GM21723 (cell line): ENCODE results near the gene EHD2.
"Not testable (repeated sequence)": the region's sequence is repeated elsewhere in the genome, so short reads cannot be mapped to it uniquely, and the experiment has no call there.

Source experiments
- ATAC-seq: cut with Tn5 transposase; IDR thresholded peaks from one replicate; pipeline ENCODE4 v1.9.1; 2021; ENCODE audit warnings: mild to moderate bottlenecking, moderate library complexity; ENCODE audit not compliant: unreplicated experiment

The EHD2 gene

DNA sequence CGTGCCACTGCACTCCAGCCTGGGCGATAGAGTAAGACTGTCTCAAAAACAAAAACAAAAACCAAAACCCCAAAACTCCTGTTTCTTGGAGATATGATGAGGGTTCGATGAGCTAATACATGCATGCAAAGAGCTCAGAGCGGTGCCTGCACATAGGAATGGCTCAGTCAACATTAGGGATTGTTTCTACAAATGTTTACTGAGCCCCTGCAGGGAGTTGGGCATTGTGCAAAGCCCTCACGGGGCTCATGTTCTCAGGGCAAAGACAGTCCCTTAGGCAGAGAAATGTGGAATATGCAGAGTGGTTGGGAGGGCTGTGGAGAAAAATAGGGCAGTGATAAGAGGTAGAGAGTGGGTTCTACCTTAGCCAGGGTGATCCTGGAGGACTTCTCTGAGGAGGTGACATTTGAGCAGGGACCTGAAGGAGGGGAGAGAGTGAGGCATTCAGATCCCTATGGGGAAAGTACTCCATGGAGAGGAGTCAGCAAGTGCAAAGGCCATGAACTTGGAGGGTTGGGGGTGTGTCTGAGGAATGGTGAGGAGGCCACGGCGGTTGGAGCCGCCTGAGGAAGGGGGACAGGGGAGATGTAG, 1.5 kb upstream of the EHD2 start:
- ATAC-seq: no peak

DNA sequence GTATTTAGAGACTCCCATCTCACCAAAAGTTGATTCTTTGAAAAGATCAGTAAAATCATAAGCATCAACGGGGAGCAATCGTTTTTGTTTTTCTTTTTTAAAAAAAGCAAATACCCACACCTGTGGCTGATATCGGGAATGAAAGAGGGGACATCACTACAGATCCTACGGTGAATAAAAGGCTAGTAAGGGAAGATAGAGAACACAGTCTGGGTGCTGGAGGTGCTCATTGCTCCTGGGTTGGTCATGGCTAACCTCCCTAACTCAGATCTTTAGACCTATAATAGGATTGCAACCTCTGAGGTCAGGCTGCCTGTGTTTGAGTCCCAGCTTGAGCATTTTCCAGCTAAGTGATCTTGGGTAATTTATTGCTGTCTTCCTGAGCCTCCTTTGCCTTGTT, 1.1 kb downstream of the EHD2 start:
- ATAC-seq: no peak

DNA sequence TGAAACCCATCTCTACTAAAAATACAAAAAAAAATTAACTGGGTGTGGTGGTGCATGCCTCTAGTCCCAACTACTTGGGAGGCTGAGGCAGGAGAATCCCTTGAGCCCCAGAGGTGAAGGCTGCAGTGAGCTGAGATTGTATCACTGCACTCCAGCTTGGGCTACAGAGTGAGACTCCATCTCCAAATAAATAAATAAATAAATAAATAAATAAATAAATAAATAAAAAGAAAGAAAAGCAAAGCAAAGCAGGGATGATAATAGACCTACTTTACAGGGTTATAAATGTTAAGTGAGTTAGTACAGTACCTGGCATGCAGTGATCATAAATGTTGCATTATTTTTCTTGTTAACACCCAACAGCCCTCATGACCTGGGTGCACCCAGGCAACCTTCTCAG, 1.6 kb downstream of the EHD2 start:
- not testable (repeated sequence) for ATAC-seq

DNA sequence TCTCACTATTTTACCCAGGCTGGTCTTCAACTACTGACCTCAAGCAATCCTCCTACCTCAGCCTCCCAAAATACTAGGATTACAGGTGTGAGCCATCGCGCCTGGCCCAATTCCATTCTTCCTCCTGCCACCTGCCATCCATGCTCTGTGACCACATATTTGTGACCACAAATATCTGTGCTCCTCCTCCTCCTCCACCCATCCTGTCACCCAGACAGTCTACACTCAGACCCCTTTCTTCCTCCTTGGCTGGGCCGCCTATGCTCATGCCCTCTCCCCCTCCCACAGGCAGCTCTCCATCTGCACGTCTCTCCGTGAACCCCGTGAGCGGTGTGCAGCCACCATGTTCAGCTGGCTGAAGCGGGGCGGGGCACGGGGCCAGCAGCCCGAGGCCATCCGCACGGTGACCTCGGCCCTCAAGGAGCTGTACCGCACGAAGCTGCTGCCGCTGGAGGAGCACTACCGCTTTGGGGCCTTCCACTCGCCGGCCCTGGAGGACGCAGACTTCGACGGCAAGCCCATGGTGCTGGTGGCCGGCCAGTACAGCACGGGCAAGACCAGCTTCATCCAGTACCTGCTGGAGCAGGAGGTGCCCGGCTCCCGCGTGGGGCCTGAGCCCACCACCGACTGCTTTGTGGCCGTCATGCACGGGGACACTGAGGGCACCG, 3.2 kb downstream of the EHD2 start:
- no peak for ATAC-seq

DNA sequence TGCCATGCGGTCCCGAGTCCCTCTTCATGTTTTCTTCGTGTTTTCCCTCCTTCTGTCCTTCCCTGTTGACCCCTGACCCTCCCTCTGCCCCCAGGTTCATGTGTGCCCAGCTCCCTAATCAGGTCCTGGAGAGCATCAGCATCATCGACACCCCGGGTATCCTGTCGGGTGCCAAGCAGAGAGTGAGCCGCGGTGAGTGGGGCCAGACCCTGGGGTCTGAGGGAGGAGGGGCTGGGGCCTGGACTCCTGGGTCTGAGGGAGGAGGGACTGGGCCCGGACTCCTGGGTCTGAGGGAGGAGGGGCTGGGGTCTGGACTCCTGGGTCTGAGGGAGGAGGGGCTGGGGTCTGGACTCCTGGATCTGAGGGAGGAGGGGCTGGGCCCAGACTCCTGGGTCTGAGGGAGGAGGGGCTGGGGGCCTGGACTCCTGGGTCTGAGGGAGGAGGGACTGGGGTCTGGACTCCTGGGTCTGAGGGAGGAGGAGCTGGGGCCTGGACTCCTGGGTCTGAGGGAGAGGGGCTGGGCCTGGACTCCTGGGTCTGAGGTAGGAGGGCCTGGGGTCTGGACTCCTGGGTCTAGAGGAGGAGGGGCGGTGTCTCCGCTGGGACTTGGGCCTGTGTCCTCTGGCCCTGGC, 5.3 kb downstream of the EHD2 start:
- ATAC-seq: not testable (repeated sequence)

DNA sequence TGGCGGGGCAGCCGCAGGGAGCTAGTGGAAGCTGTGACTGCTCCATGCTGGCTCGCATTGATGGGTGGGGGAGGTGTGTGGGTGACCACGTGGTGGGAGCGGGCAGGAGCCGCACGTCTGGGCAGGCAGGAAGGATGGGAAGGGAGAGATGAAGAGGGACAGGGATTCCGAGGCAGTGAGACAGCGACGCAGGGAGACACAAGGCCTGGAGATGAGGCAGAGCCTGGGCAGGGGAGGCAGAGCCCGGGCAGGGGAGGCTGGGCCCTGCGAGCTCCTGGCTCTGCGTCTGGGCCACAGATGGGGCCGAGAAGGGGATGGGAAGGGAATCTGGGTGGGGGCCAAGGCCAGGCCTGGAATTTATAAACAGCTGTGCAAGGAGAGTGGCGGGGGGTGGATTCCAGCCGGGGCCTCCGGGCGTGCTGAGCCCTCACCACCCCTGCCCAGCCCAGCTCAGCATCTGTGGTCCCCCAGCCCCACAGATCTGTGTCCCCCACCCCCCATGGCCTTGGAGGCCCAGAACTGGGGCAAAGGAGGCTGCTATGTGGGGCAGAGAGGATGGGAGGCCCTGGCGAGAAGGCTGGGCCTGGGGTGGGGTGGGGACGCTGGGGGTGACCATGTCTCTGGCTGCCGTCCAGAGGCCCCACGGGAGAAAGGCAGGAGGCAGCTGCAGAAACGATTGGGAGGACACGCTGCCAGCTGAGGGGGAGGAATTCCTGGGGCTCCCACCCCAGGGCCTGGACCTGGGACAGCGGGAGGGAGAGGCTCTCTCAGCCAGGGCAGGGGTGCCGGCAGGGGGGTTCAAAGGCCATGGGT, 6.0 kb downstream of the EHD2 start:
- ATAC-seq: no peak

DNA sequence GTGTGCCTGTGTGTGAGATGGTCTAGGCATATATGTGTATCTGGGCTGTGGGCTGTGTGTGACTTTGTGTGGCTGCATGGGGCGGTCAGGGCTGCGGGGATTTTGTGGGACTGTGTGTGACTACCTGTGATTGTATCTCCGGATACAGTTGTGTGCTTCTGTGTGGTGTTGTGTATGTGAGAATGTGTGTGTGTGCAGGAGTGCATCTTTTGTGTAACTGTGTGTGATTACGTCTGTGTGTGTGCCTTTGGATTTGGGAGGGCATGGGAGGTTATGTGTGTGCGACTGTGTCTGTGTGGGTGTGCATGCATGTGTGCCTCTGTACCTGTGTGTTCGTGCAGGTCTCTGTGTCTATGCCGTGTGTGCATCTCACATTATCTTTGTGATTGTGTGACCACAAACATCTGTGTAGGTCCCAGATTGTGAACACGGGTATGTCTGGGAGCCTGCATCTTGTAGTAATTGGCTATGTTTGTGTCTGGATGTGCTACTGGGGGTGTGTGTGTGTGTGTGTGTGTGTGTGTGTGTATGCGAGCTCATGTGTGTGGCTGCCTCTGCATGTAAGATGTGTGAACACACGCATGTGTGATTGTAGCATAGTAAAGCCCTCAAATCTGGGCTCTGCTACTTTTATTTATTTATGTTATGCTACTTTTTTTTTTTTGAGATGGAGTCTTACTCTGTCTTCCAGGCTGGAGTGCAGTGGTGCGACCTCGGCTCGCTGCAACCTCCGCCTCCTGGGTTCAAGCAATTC, 7.6 kb downstream of the EHD2 start:
- ATAC-seq: no peak

DNA sequence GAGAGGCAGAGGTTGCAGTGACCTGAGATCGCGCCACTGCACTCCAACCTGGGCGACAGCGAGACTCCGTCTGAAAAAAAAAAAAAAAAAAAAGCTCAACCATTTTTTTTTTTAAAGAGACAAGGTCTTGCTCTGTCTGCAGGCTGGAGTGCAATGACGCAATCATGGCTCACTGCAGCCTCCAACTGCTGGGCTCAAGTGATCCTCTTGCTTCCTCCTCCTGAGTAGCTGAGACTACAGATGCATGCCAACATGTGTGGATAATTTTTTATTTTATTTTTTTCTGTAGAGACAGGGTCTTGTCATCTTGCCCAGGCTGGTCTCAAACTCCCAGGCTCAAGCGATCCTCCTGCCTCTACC, 10.3 kb downstream of the EHD2 start:
- ATAC-seq: no peak

DNA sequence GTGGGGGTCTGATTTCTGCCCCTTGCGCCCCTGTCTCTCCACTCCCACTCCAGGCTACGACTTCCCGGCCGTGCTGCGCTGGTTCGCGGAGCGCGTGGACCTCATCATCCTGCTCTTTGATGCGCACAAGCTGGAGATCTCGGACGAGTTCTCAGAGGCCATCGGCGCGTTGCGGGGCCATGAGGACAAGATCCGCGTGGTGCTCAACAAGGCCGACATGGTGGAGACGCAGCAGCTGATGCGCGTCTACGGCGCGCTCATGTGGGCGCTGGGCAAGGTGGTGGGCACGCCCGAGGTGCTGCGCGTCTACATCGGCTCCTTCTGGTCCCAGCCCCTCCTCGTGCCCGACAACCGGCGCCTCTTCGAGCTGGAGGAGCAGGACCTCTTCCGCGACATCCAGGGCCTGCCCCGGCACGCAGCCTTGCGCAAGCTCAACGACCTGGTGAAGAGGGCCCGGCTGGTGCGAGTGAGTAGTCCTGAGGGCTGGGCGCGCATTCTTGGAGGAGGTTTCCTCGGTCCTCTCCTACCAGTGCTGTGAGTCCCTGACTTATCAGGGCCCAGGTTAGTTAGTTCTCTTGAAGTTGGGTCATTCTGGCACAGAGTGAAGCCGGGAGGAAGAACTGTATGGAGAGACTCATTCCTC, 12.7 kb downstream of the EHD2 start:
- no peak for ATAC-seq

DNA sequence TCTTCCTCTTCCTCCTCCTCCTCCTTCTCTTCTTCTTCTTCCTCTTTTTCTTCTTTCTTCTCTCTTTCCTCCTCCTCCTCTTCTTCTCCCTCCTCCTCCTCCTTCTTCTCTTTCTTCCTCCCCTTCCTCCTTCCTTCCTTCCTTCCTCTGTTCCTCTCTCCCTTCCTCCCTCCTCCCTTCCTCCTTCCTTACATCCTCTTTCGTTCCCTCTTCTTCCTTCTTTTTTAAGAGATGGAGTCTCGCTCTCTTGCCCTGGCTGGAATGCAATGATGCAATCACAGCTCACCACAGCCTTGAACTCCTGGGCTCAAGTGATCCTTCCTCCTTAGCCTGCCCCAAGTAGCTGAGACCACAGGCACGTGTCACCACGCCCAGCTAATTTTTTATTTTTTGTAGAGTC, 13.2 kb downstream of the EHD2 start:
- ATAC-seq: no peak

DNA sequence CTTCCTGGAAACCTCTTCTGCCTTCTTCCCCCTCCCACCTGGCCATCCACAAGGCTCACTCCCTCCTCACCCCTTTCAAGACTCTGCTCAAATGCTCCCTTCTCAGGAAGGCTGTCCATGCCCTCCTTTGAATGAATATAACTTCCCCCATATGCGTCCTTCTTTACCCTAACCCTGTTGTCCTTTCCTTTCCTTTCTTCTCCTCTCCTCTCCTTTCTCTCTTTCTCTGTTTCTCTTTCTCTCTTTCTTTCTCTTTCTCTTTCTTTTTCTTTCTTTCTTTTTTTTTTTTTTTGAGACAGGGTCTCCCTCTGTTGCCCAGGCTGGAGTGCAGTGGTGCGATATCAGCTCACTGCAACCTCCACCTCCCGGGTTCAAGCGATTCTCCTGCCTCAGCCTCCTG, 15.1 kb downstream of the EHD2 start:
- ATAC-seq: not testable (repeated sequence)

DNA sequence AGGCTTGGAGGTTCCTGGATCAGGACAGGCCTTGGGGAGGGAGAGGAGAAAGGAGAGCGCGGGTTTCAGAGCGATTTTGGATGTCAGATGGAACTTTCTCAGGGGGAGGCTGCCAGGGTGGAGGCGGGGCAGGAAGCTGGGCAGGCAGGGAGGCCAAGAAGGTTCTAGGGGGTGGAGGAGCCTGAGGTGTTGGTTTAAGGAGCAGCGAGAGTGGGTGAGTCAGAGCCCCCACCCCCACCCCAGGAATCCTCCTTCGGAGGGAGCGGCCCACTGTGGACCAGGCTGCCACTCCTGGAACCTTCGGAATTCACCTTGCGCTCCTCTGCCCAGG, 16.2 kb downstream of the EHD2 start:
- ATAC-seq: no peak

DNA sequence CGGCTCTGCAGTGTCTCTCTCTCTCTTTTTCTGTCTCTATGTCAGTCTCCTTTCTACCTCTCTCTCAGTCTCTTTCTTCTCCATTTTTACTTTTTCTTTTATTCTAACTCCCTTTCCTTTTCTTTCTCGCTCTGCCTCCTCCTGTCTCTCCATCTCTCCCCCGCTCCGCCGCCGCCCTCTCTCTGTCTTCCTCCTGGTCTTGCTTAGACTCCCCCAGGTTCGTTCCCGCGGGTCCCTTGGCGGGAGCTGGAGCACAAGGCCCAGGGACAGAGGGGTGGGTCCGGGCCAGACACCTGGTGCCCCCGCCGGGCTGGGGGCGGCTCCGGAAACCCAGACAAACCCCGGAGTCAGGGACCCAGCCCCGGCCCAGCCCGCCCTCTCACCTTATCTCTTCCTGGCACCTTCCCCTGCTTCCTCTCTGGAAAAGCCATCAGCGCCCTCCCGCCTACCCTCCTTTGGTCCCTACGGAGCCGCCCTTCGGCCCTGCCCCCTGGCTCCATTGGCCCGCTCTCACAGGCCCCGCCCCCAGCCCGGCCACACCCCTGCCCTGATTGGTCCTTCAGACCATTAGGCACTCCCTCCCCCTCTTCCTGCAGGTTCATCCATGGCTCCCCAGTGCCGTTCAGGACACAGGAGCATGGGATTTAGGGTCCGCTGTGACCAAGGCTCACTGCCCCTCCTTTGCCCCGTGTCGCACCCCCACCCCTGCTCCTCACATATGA, 16.7 kb downstream of the EHD2 start:
- no peak for ATAC-seq

DNA sequence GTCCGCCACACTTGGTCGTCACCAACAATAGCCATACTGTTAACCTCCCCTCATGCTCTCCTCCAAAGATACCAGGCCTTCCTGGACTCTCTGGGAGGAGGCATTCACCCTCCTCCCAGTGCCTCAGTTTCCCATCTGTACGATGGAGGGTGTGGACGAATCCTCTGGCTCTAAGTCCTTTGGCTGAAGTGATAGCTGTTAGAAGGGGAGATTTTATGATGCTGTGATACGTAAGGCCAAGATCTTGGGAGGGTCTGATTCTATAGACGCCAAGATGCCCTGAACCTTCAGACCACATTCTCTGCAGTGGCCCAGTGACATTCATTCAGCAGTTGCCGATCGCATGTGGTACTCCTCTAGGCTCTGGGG, 17.3 kb downstream of the EHD2 start:
- ATAC-seq: no peak

DNA sequence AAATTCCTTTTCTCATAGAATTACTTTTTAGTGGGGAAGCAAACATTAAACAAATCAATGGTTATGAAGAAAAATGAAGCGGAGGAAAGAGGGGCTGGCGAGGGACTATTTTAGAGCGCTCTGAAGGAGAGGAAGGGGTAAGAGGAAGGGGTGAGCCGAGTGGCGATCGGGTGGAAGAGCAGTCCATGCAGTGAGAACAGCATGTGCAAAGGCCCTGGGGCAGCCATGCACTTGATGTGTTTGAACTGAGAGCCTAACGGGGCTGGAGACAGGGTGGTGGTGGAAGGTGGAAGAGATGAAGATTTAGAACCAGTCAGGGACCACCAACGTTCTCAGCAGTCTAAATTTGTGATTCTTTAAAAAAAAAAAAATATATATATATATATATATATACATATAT, 17.7 kb downstream of the EHD2 start:
- no peak for ATAC-seq

DNA sequence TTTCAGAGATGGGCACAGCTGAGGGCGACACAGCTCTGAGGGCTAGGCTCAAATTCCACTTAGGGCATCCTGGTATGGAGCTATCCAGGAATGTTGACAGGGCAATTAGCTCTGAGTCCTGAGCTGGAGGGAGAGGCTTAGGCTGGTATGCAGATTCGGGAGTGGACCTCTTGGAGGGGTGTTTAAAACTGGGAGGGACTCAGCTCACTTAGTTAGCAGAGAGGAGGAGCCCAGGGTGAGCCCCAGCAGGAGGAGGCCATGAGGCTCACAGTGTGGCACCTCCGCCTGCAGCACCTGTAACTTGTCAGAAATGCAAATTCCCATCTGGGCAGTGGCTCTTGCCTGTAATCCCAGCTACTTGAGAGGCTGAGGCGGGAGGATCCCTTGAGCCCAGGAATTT, 21.9 kb downstream of the EHD2 start:
- ATAC-seq: no peak

DNA sequence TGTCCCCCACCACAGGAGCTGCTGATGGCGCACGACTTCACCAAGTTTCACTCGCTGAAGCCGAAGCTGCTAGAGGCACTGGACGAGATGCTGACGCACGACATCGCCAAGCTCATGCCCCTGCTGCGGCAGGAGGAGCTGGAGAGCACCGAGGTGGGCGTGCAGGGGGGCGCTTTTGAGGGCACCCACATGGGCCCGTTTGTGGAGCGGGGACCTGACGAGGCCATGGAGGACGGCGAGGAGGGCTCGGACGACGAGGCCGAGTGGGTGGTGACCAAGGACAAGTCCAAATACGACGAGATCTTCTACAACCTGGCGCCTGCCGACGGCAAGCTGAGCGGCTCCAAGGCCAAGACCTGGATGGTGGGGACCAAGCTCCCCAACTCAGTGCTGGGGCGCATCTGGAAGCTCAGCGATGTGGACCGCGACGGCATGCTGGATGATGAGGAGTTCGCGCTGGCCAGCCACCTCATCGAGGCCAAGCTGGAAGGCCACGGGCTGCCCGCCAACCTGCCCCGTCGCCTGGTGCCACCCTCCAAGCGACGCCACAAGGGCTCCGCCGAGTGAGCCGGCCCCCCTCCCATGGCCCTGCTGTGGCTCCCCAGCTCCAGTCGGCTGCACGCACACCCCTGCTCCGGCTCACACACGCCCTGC, 27.8 kb downstream of the EHD2 start:
- no peak for ATAC-seq

DNA sequence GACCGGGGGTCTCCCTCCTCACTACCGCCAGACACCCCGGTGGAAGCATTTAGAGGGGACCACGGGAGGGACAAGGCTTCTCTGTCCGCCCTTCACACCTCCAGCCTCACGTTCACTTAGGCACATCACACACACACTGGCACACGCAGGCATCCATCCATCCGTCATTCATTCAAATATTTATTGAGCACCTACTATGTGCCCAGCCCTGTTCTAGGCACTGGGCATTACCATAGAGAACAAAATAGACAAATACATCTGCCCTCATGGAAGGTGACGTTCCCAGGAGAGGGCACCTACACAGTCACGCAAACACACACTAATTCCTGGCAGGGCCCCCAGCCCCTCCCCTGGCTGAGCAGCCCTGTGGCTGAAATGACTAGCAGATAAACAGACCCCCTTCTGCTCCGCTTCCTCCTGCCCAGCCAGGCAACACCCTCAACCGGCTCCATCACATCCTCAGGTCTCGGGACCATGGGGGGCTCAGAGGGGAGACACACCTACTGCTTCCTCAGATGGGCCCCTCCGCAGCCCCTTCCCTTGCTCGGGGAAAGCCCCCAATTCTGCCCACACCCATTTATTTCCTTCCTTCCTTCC, 28.4 kb downstream of the EHD2 start:
- ATAC-seq: no peak

DNA sequence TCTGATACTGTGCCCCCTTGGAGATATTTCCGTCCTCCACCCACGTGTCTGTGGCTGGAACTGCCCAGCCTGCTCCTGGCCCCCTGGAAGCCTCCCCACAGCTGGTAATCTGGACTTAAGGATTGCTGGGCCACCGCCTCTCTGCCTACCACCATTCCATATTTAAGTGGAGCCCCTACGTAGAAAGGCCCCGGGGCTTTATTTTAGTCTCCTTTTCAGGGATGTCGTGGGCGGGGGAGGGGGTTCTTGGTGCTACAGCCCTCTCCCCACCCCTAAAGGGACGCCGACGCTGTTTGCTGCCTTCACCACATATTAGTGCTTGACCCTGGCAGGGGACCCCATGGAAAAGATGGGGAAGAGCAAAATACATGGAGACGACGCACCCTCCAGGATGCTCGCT, 29.4 kb downstream of the EHD2 start:
- no peak for ATAC-seq
